Measurements from ENCODE around the gene PAPLN. TPM values are rescaled to one million over a fixed set of nuclear protein-coding genes. Genes with fewer than 3 reads are reported as not detected.

Gene PAPLN
- total and polyA plus RNA-seq, 2 of the 8 experiments (the other 6 are each of a cell fraction or from before 2014, with no cell fraction given): 14.8 to 25.6 TPM

DNA sequence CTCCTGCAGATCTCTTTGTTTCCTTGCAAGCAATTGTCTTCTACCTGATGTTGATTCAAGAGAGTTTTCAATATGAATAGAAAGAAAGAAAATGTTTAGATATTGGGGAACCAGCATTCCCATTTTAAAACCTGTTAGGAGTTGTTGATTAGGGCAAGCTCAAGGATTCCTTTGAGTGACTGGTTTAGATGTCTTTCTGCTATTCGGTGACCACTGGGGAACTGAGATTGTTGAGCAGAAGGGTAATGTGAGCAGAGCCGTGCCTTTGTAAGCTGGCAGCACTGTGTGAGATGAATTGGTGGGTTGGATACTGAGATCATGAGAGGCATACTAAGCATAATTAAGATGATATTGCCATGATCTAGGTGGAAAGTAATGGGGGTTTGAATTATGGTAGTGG is 39.1 kb upstream of the PAPLN start (continued):
- no peak for TF ChIP-seq EP300 (IDR thresholded peaks at IDR 0.05; ENCODE audit: borderline replicate concordance in 1 of 2, low read depth in 2 of 2, low read length in 2 of 2)
- no peak for TF ChIP-seq NRF1 (IDR thresholded peaks at IDR 0.05; ENCODE audit: low read depth, low read length)

Measured in H1 (cell line).